B cell (primary cell): ENCODE measurements around the gene C3orf70.

ENCODE experiments used
- CTCF ChIP-seq: fragments of 200-600 bp; IDR thresholded peaks from one replicate; pipeline ENCODE4 v1.8.0; 2022; ENCODE audit warnings: antibody characterized with exemption, mild to moderate bottlenecking
- EZH2 ChIP-seq: IDR thresholded peaks from 2 replicates; pipeline ENCODE4 v1.6.1; 2012; ENCODE audit warnings: borderline replicate concordance, low read depth, mild to moderate bottlenecking, moderate library complexity, low read length; ENCODE audit not compliant: insufficient read depth, poor library complexity, severe bottlenecking

GRCh38 chr3:185137821-185138220, 15.0 kb downstream of the C3orf70 start:
- TF ChIP-seq CTCF (no peak), EZH2 (no peak)
